K562 (cell line): ENCODE data around the gene SYDE1. TPM values are rescaled to one million over a fixed set of nuclear protein-coding genes. Genes with fewer than 3 reads are reported as not detected.

ENCODE experiments used
- ATAC-seq: fragments of 200-7000 bp; cut with Tn5 transposase; 3 replicates; pipeline ENCODE4 v1.9.1; 2020; ENCODE audit warnings: moderate library complexity
- BruUV-seq: library from RNA; stranded (reverse); fragments of 400-500 nt; replicated peaks from 2 replicates; lab custom pipeline; 2021; lab: Mats Ljungman, UMichigan
- CTCF ChIA-PET: fragments of 300-600 bp; formaldehyde crosslinking; extraction: SDS; loops from one replicate; lab custom pipeline; 2021; ENCODE audit warnings: low intra/inter-chr PET ratio; lab: Yijun Ruan, JAX
- POLR2A ChIA-PET: fragments of 300-600, 350-650 bp; sonication (Branson Sonifier 250); formaldehyde crosslinking; extraction: SDS; loops from one replicate; lab custom pipeline; 2021; ENCODE audit warnings: antibody characterized with exemption, inconsistent platforms; lab: Yijun Ruan, JAX
- DNase-seq, 4 experiments: peaks; one replicate each; pipeline versions ENCODE4 v3.0.0 to v3.0.0-alpha.2; 2011 to 2018; ENCODE audit warnings: low spot score in 3 of 4, mixed read lengths in 3 of 4; ENCODE audit errors: extremely low read depth in 1 of 4
- FAIRE-seq: peaks from 2 replicates; lab custom pipeline; 2011; peaks lifted over from hg19 to GRCh38; lab: Jason Lieb, UNC
- H2AFZ ChIP-seq: 2 replicates; pipeline ENCODE4 v1.6.0; 2011; ENCODE audit warnings: low read depth, low read length, control low read depth, inconsistent platforms
- H3K27ac ChIP-seq: fragments of 200-600 bp; 3 replicates; pipeline ENCODE4 v1.8.0; 2011; ENCODE audit warnings: low read depth, mild to moderate bottlenecking, control low read depth, inconsistent platforms, low read length, moderate library complexity, mixed read lengths; ENCODE audit errors: extremely low read depth
- H3K27me3 ChIP-seq, 2 experiments: fragments of 300-600 bp in 1 of 2; 2 replicates in 1 of 2; 3 replicates in 1 of 2; pipeline versions ENCODE4 v1.6.0 to v1.8.0; 2011; ENCODE audit warnings: inconsistent platforms in 2 of 2, low read length in 2 of 2, mild to moderate bottlenecking in 1 of 2, mixed read lengths in 1 of 2, moderate library complexity in 1 of 2; ENCODE audit not compliant: control insufficient read depth in 2 of 2, insufficient read depth in 2 of 2
- H3K36me3 ChIP-seq: fragments of 300-600 bp; 3 replicates; pipeline ENCODE4 v1.8.0; 2011; ENCODE audit warnings: mild to moderate bottlenecking, low read length, inconsistent platforms; ENCODE audit not compliant: control insufficient read depth, insufficient read depth
- H3K4me1 ChIP-seq, 2 experiments: fragments of 200-600 bp in 1 of 2; replicated peaks in 1 of 2; 2 replicates in 1 of 2; 3 replicates in 1 of 2; pipeline versions ENCODE4 v1.5.1 to v1.8.0; 2011; ENCODE audit warnings: inconsistent platforms in 2 of 2, low read length in 2 of 2, mild to moderate bottlenecking in 1 of 2, mixed read lengths in 1 of 2, moderate library complexity in 1 of 2; ENCODE audit not compliant: control insufficient read depth in 2 of 2, insufficient read depth in 2 of 2
- H3K4me2 ChIP-seq: 2 replicates; pipeline ENCODE4 v1.6.1; 2011; ENCODE audit warnings: low read length, control low read depth, inconsistent platforms, mixed read lengths; ENCODE audit not compliant: insufficient read depth
- H3K4me3 ChIP-seq: fragments of 200-600 bp; sonication (generic), shearing (Covaris generic); 2 replicates; pipeline ENCODE4 v1.5.1; 2016; ENCODE audit warnings: control low read depth, inconsistent platforms
- H3K79me2 ChIP-seq: fragments of 200-600 bp; 3 replicates; pipeline ENCODE4 v1.8.0; 2011; ENCODE audit warnings: low read length, inconsistent platforms; ENCODE audit not compliant: control insufficient read depth, insufficient read depth
- H3K9ac ChIP-seq, 2 experiments: 2 replicates each; pipeline versions ENCODE4 v1.6.0 to v1.6.1; 2011; ENCODE audit warnings: low read depth in 2 of 2, low read length in 2 of 2, control low read depth in 1 of 2, inconsistent platforms in 1 of 2, mild to moderate bottlenecking in 1 of 2, mixed read lengths in 1 of 2; ENCODE audit not compliant: insufficient read depth in 1 of 2
- H3K9me1 ChIP-seq: one replicate; pipeline ENCODE4 v1.6.0; 2011; ENCODE audit warnings: inconsistent platforms, mild to moderate bottlenecking, low read length, moderate library complexity; ENCODE audit not compliant: control insufficient read depth, insufficient read depth
- H3K9me3 ChIP-seq: replicated peaks from 2 replicates; pipeline ENCODE4 v1.5.1; 2011; ENCODE audit warnings: low read depth, low read length, inconsistent platforms; ENCODE audit not compliant: control insufficient read depth, insufficient read depth
- H4K20me1 ChIP-seq: replicated peaks from 2 replicates; pipeline ENCODE4 v1.6.1; 2011; ENCODE audit warnings: low read length, inconsistent platforms, mixed read lengths; ENCODE audit not compliant: control insufficient read depth, insufficient read depth
- ASH1L ChIP-seq: fragments of 450-650 bp; IDR thresholded peaks from 2 replicates; pipeline ENCODE4 v1.6.1; 2018; ENCODE audit warnings: borderline replicate concordance, mild to moderate bottlenecking, low read depth; ENCODE audit not compliant: partially characterized antibody
- EWSR1 ChIP-seq: fragments of 450-650 bp; IDR thresholded peaks from 2 replicates; pipeline ENCODE4 v1.6.1; 2018; ENCODE audit warnings: borderline replicate concordance, mild to moderate bottlenecking, low read depth, moderate library complexity; ENCODE audit not compliant: partially characterized antibody
- NONO ChIP-seq, 2 experiments: fragments of 200-400 bp in 1 of 2; fragments of 450-650 bp in 1 of 2; formaldehyde crosslinking in 1 of 2; IDR thresholded peaks; 2 replicates each; pipeline ENCODE4 v1.6.1; 2017; ENCODE audit warnings: low read depth in 2 of 2, mild to moderate bottlenecking in 2 of 2, moderate library complexity in 2 of 2, low read length in 1 of 2
- RAD51 ChIP-seq: fragments of 450-650 bp; IDR thresholded peaks from 2 replicates; pipeline ENCODE4 v1.7.1; 2016; ENCODE audit warnings: low read depth, mild to moderate bottlenecking, borderline replicate concordance
- SMARCA4 ChIP-seq: fragments of 450-650 bp; IDR thresholded peaks from 2 replicates; pipeline ENCODE4 v1.6.1; 2016
- TEAD2 ChIP-seq: fragments of 450-650 bp; IDR thresholded peaks from 2 replicates; pipeline ENCODE4 v1.6.1; 2016; ENCODE audit warnings: missing genetic modification characterization, control low read depth, missing compliant biosample characterization
- WGBS: fragments of 100-300 bp; shearing (Covaris generic); methylation state at CpG from one replicate; pipeline ENCODE4 v1.1.6; 2016; ENCODE audit warnings: low coverage, mixed read lengths; ENCODE audit not compliant: insufficient coverage; ENCODE audit errors: missing lambda C conversion rate; 5-methylcytosine and 5-hydroxymethylcytosine counted together
- in situ Hi-C: fragments of 300-500 bp; cut with MboI; formaldehyde crosslinking; loops from 4 replicates; pipeline ENCODE4 v1.15.0; 2018; ENCODE audit warnings: inconsistent platforms, mixed read lengths
- intact Hi-C: fragments of 100-400 bp; cut with micrococcal nuclease; formaldehyde crosslinking; loops from 2 replicates; pipeline ENCODE4 v1.14.2; 2022
- polyA plus RNA-seq, 8 experiments: library from polyadenylated mRNA; depleted of rRNA in 4 of 8; stranded (reverse) in 5 of 8; unstranded in 3 of 8; fragments of >200 nt; fragmentation: Nextera tagmentation in 2 of 8; fragmentation: Illumina TruSeq in 1 of 8; extraction: Ambion mirVana in 2 of 8; extraction: Trizol in 1 of 8; gene quantifications; 2 replicates each; pipeline versions ENCODE4 v1.2.1 to v1.2.3, GENCODE V29; 2011 to 2014; ENCODE audit warnings: inconsistent platforms in 1 of 8, missing spikeins in 1 of 8
- total RNA-seq, 7 experiments: library from RNA; depleted of rRNA in 6 of 7; stranded (reverse); fragments of >200 nt in 6 of 7; fragmentation: Illumina TruSeq in 2 of 7; extraction: Trizol in 2 of 7; gene quantifications; 2 replicates each; pipeline versions ENCODE4 v1.2.1 to v1.2.3, GENCODE V29; 2011 to 2021; ENCODE audit warnings: low replicate concordance in 1 of 7

The SYDE1 gene
- total and polyA plus RNA-seq, 9 of the 15 experiments (the other 6 are each of a cell fraction or from before 2014, with no cell fraction given): 0.04 TPM; not detected in 8

DNA sequence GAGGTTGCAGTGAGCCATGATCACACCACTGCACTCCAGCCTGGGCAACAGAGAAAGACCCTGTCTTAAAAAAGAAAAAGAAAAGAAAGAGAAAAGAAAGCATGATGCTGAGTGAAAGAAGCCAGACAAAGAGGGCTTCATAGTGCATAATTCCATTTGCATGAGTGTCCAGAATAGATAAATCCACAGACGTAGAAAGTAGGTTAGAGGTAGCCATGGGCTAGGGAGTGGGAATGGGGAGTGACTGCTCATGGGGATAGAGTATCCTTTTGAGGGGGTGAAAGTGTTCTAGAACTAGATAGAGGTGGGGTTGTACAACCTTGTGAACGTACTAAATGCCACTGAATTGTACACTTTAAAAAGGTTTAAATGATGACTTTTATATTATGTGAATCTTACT is 32.8 kb upstream of the SYDE1 start:
- H3K9me1 ChIP-seq: no peaks in the 10 kb centered on the region
- BruUV-seq: no TSS peak
- no peak overlapping the region for H3K4me2 ChIP-seq
- no peak overlapping the region for H2AFZ ChIP-seq
- no peaks in the 10 kb centered on the region for H3K4me1 ChIP-seq
- ATAC-seq: no peak
- H3K9ac ChIP-seq: no peak overlapping the region
- no peak overlapping the region for H3K27ac ChIP-seq
- in situ Hi-C loops: no loop called here
- intact Hi-C loops: no loop called here
- no peaks in the 10 kb centered on the region for H3K79me2 ChIP-seq
- H3K9me3 ChIP-seq: no peaks in the 10 kb centered on the region
- TF ChIP-seq EWSR1 (no peak), NONO (IDR thresholded peaks at IDR 0.05; ENCODE audit: low read depth in 2 of 2, low read length in 1 of 2) (no peak), RAD51 (no peak), ASH1L (no peak), SMARCA4 (no peak)
- POLR2A ChIA-PET: interaction anchor here (0.6 to 1.7 kb wide), 2 partner anchors 17 to 120 kb away, joined by 3 to 6 read pairs; no protein-coding TSS in a partner anchor
- H3K4me3 ChIP-seq: no peak overlapping the region
- no peak for DNase-seq
- WGBS: 2% methylated on average over 2 of the region's 2 CpGs
- FAIRE-seq: no peak
- H3K27me3 ChIP-seq: peaks cover 5 to 6% of the 10 kb centered on the region in 2 experiments; a peak in 1 of 5 replicates
- H4K20me1 ChIP-seq: no peaks in the 10 kb centered on the region
- CTCF ChIA-PET: no interaction called here
- H3K36me3 ChIP-seq: no peaks in the 10 kb centered on the region

DNA sequence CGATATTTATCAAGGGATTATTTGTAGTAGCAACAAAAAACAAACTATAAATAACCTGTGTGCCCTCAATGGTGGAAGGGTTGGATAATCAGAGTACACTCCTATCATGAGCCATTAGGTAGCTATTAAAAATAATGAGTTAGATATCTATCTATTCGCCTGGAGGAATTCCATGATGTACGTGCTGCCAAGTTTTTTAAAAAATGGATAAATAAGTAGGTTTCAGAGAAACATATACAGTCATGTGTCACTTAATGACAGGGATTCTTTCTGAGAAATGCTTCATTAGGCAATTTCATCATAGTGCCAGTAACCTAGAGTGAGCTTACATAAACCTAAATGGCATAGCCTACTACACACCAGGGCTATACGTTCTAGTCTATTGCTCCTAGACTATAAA is 31.4 kb upstream of the SYDE1 start:
- DNase-seq: no peak
- POLR2A ChIA-PET: no interaction called here
- Histone ChIP-seq H3K27me3 (peaks cover 5 to 6% of the 10 kb centered on the region in 2 experiments; a peak in 1 of 5 replicates), H3K36me3 (no peaks in the 10 kb centered on the region), H3K9me3 (no peaks in the 10 kb centered on the region), H3K9ac (no peak overlapping the region), H2AFZ (no peak overlapping the region), H3K4me2 (no peak overlapping the region), H3K27ac (no peak overlapping the region), H3K4me1 (no peaks in the 10 kb centered on the region), H3K79me2 (no peaks in the 10 kb centered on the region), H3K9me1 (no peaks in the 10 kb centered on the region), H3K4me3 (no peak overlapping the region), H4K20me1 (no peaks in the 10 kb centered on the region)
- no peak for FAIRE-seq
- intact Hi-C loops (no loop called here), in situ Hi-C loops (no loop called here)
- no TSS peak for BruUV-seq
- 0% methylated on average over 4 of the region's 4 CpGs for WGBS
- no peak for TF ChIP-seq TEAD2 (tag)
- CTCF ChIA-PET: no interaction called here
- no peak for ATAC-seq
